ENCODE data around the gene MTTP. TPM values are rescaled to one million over a fixed set of nuclear protein-coding genes. Genes with fewer than 3 reads are reported as not detected.

Gene MTTP
- polyA plus RNA-seq, 4 donors = 108 to 429 (median 220) TPM

- Histone ChIP-seq H3K4me3 (ENCODE audit: low read depth in 1 of 3, low read length in 3 of 3) (no peak overlapping the region), H3K4me1 (ENCODE audit: control insufficient read depth in 3 of 3, insufficient read depth in 2 of 3, low read depth in 1 of 3, low read length in 2 of 3) (no peaks in the 10 kb centered on the region), H3K27ac (ENCODE audit: low read depth in 1 of 3, low read length in 2 of 3) (no peak overlapping the region), H3K27me3 (ENCODE audit: control insufficient read depth in 3 of 3, insufficient read depth in 3 of 3, low read length in 3 of 3) (peaks cover 0 to 2% (median 0%) of the 10 kb centered on the region in 3 donors), H3K36me3 (ENCODE audit: control insufficient read depth in 3 of 3, insufficient read depth in 2 of 3, low read depth in 1 of 3, low read length in 3 of 3) (no peaks in the 10 kb centered on the region), H3K9me3 (ENCODE audit: control insufficient read depth in 2 of 2, insufficient read depth in 1 of 2, low read depth in 1 of 2, low read length in 1 of 2) (no peaks in the 10 kb centered on the region)
- DNase-seq = no peak
- WGBS, 3 donors = 79% methylated on average over 15 of the region's 15 CpGs
- FAIRE-seq = no peak
These were observed 79.7 kb downstream of the MTTP start for GRCh38 chr4:99654361-99654761.

GRCh38 chr4:99655308-99656081, 80.9 kb downstream of the MTTP start:
- DNase-seq (no peak), FAIRE-seq (no peak)
- Histone ChIP-seq H3K4me3 (ENCODE audit: low read depth in 1 of 3, low read length in 3 of 3) (no peak overlapping the region), H3K4me1 (ENCODE audit: control insufficient read depth in 3 of 3, insufficient read depth in 2 of 3, low read depth in 1 of 3, low read length in 2 of 3) (no peaks in the 10 kb centered on the region), H3K9me3 (ENCODE audit: control insufficient read depth in 2 of 2, insufficient read depth in 1 of 2, low read depth in 1 of 2, low read length in 1 of 2) (no peaks in the 10 kb centered on the region), H3K27me3 (ENCODE audit: control insufficient read depth in 3 of 3, insufficient read depth in 3 of 3, low read length in 3 of 3) (peaks cover 0 to 2% (median 0%) of the 10 kb centered on the region in 3 donors), H3K36me3 (ENCODE audit: control insufficient read depth in 3 of 3, insufficient read depth in 2 of 3, low read depth in 1 of 3, low read length in 3 of 3) (no peaks in the 10 kb centered on the region), H3K27ac (ENCODE audit: low read depth in 1 of 3, low read length in 2 of 3) (no peak overlapping the region)
- 75 to 86% (median 84%) methylated on average over 9 of the region's 9 CpGs for WGBS, 3 donors

- Histone ChIP-seq H3K27me3 (ENCODE audit: control insufficient read depth in 3 of 3, insufficient read depth in 3 of 3, low read length in 3 of 3) (peaks cover 0 to 2% (median 0%) of the 10 kb centered on the region in 3 donors), H3K4me1 (ENCODE audit: control insufficient read depth in 3 of 3, insufficient read depth in 2 of 3, low read depth in 1 of 3, low read length in 2 of 3) (no peaks in the 10 kb centered on the region), H3K36me3 (ENCODE audit: control insufficient read depth in 3 of 3, insufficient read depth in 2 of 3, low read depth in 1 of 3, low read length in 3 of 3) (no peaks in the 10 kb centered on the region), H3K27ac (ENCODE audit: low read depth in 1 of 3, low read length in 2 of 3) (no peak within 1 kb of the TSS), H3K9me3 (ENCODE audit: control insufficient read depth in 2 of 2, insufficient read depth in 1 of 2, low read depth in 1 of 2, low read length in 1 of 2) (no peaks in the 10 kb centered on the region), H3K4me3 (ENCODE audit: low read depth in 1 of 3, low read length in 3 of 3) (no peak within 1 kb of the TSS)
- FAIRE-seq (no peak), DNase-seq (peak in 1 of 2 donors; percentile 6)
- WGBS, 3 donors = 79 to 90% (median 81%) methylated on average over 1 of the region's 1 CpG
These were observed 83.2 kb downstream of the MTTP start, which contains the start of gene C4orf54 for GRCh38 chr4:99657798-99658197. Gene C4orf54 (minus strand): TSS chr4:99657828. CDS start chr4:99654648, 3,180 bp downstream.

- no peak overlapping the region for H3K4me3 ChIP-seq (ENCODE audit: low read depth in 1 of 3, low read length in 3 of 3)
- 81 to 90% (median 88%) methylated on average over 4 of the region's 4 CpGs for WGBS, 3 donors
- peaks cover 0 to 2% (median 0%) of the 10 kb centered on the region in 3 donors for H3K27me3 ChIP-seq (ENCODE audit: control insufficient read depth in 3 of 3, insufficient read depth in 3 of 3, low read length in 3 of 3)
- FAIRE-seq = no peak
- H3K9me3 ChIP-seq (ENCODE audit: control insufficient read depth in 2 of 2, insufficient read depth in 1 of 2, low read depth in 1 of 2, low read length in 1 of 2) = no peaks in the 10 kb centered on the region
- H3K36me3 ChIP-seq (ENCODE audit: control insufficient read depth in 3 of 3, insufficient read depth in 2 of 3, low read depth in 1 of 3, low read length in 3 of 3) = no peaks in the 10 kb centered on the region
- no peaks in the 10 kb centered on the region for H3K4me1 ChIP-seq (ENCODE audit: control insufficient read depth in 3 of 3, insufficient read depth in 2 of 3, low read depth in 1 of 3, low read length in 2 of 3)
- H3K27ac ChIP-seq (ENCODE audit: low read depth in 1 of 3, low read length in 2 of 3) = no peak overlapping the region
- DNase-seq = no peak
These were observed 84.0 kb downstream of the MTTP start for GRCh38 chr4:99658666-99659065.

- 84 to 88% (median 84%) methylated on average over 5 of the region's 5 CpGs for WGBS, 3 donors
- no peak for DNase-seq
- no peaks in the 10 kb centered on the region for H3K36me3 ChIP-seq (ENCODE audit: control insufficient read depth in 3 of 3, insufficient read depth in 2 of 3, low read depth in 1 of 3, low read length in 3 of 3)
- no peak overlapping the region for H3K4me3 ChIP-seq (ENCODE audit: low read depth in 1 of 3, low read length in 3 of 3)
- H3K4me1 ChIP-seq (ENCODE audit: control insufficient read depth in 3 of 3, insufficient read depth in 2 of 3, low read depth in 1 of 3, low read length in 2 of 3) = no peaks in the 10 kb centered on the region
- no peaks in the 10 kb centered on the region for H3K27me3 ChIP-seq (ENCODE audit: control insufficient read depth in 3 of 3, insufficient read depth in 3 of 3, low read length in 3 of 3)
- no peak overlapping the region for H3K27ac ChIP-seq (ENCODE audit: low read depth in 1 of 3, low read length in 2 of 3)
- no peak for FAIRE-seq
- no peaks in the 10 kb centered on the region for H3K9me3 ChIP-seq (ENCODE audit: control insufficient read depth in 2 of 2, insufficient read depth in 1 of 2, low read depth in 1 of 2, low read length in 1 of 2)
These were observed 87.3 kb downstream of the MTTP start for GRCh38 chr4:99661907-99662306.

- FAIRE-seq = no peak
- no peaks in the 10 kb centered on the region for H3K27me3 ChIP-seq (ENCODE audit: control insufficient read depth in 3 of 3, insufficient read depth in 3 of 3, low read length in 3 of 3)
- no peak overlapping the region for H3K4me3 ChIP-seq (ENCODE audit: low read depth in 1 of 3, low read length in 3 of 3)
- H3K9me3 ChIP-seq (ENCODE audit: control insufficient read depth in 2 of 2, insufficient read depth in 1 of 2, low read depth in 1 of 2, low read length in 1 of 2) = no peaks in the 10 kb centered on the region
- DNase-seq = no peak
- no peaks in the 10 kb centered on the region for H3K4me1 ChIP-seq (ENCODE audit: control insufficient read depth in 3 of 3, insufficient read depth in 2 of 3, low read depth in 1 of 3, low read length in 2 of 3)
- H3K36me3 ChIP-seq (ENCODE audit: control insufficient read depth in 3 of 3, insufficient read depth in 2 of 3, low read depth in 1 of 3, low read length in 3 of 3) = no peaks in the 10 kb centered on the region
- H3K27ac ChIP-seq (ENCODE audit: low read depth in 1 of 3, low read length in 2 of 3) = no peak overlapping the region
These were observed 90.1 kb downstream of the MTTP start for GRCh38 chr4:99664716-99665115.

- FAIRE-seq = no peak
These were observed 91.4 kb downstream of the MTTP start for GRCh38 chr4:99665983-99666382.

GRCh38 chr4:99668472-99668871, 93.8 kb downstream of the MTTP start:
- FAIRE-seq (no peak), DNase-seq (no peak)
- Histone ChIP-seq H3K4me3 (ENCODE audit: low read depth in 1 of 3, low read length in 3 of 3) (no peak overlapping the region), H3K36me3 (ENCODE audit: control insufficient read depth in 3 of 3, insufficient read depth in 2 of 3, low read depth in 1 of 3, low read length in 3 of 3) (no peaks in the 10 kb centered on the region), H3K9me3 (ENCODE audit: control insufficient read depth in 2 of 2, insufficient read depth in 1 of 2, low read depth in 1 of 2, low read length in 1 of 2) (peaks cover 0 to 9% of the 10 kb centered on the region in 2 donors), H3K27ac (ENCODE audit: low read depth in 1 of 3, low read length in 2 of 3) (no peak overlapping the region), H3K4me1 (ENCODE audit: control insufficient read depth in 3 of 3, insufficient read depth in 2 of 3, low read depth in 1 of 3, low read length in 2 of 3) (no peaks in the 10 kb centered on the region), H3K27me3 (ENCODE audit: control insufficient read depth in 3 of 3, insufficient read depth in 3 of 3, low read length in 3 of 3) (no peaks in the 10 kb centered on the region)
- WGBS, 3 donors = 84 to 89% (median 87%) methylated on average over 1 of the region's 1 CpG

More at GRCh38 chr4:99665983-99666382, 91.4 kb downstream of the MTTP start:
- Histone ChIP-seq H3K27ac (ENCODE audit: low read depth in 1 of 3, low read length in 2 of 3) (no peak overlapping the region), H3K27me3 (ENCODE audit: control insufficient read depth in 3 of 3, insufficient read depth in 3 of 3, low read length in 3 of 3) (no peaks in the 10 kb centered on the region), H3K36me3 (ENCODE audit: control insufficient read depth in 3 of 3, insufficient read depth in 2 of 3, low read depth in 1 of 3, low read length in 3 of 3) (no peaks in the 10 kb centered on the region), H3K4me3 (ENCODE audit: low read depth in 1 of 3, low read length in 3 of 3) (no peak overlapping the region), H3K4me1 (ENCODE audit: control insufficient read depth in 3 of 3, insufficient read depth in 2 of 3, low read depth in 1 of 3, low read length in 2 of 3) (no peaks in the 10 kb centered on the region), H3K9me3 (ENCODE audit: control insufficient read depth in 2 of 2, insufficient read depth in 1 of 2, low read depth in 1 of 2, low read length in 1 of 2) (peaks cover 0 to 1% of the 10 kb centered on the region in 2 donors)
- 59 to 81% (median 81%) methylated on average over 1 of the region's 1 CpG for WGBS, 3 donors
- no peak for DNase-seq

GRCh38 chr4:99669084-99669483, 94.5 kb downstream of the MTTP start:
- no peaks in the 10 kb centered on the region for H3K27me3 ChIP-seq (ENCODE audit: control insufficient read depth in 3 of 3, insufficient read depth in 3 of 3, low read length in 3 of 3)
- 91 to 98% (median 94%) methylated on average over 1 of the region's 1 CpG for WGBS, 3 donors
- no peak for FAIRE-seq
- H3K4me1 ChIP-seq (ENCODE audit: control insufficient read depth in 3 of 3, insufficient read depth in 2 of 3, low read depth in 1 of 3, low read length in 2 of 3) = no peaks in the 10 kb centered on the region
- H3K9me3 ChIP-seq (ENCODE audit: control insufficient read depth in 2 of 2, insufficient read depth in 1 of 2, low read depth in 1 of 2, low read length in 1 of 2) = peaks cover 0 to 9% of the 10 kb centered on the region in 2 donors
- H3K27ac ChIP-seq (ENCODE audit: low read depth in 1 of 3, low read length in 2 of 3) = no peak overlapping the region
- no peak overlapping the region for H3K4me3 ChIP-seq (ENCODE audit: low read depth in 1 of 3, low read length in 3 of 3)
- H3K36me3 ChIP-seq (ENCODE audit: control insufficient read depth in 3 of 3, insufficient read depth in 2 of 3, low read depth in 1 of 3, low read length in 3 of 3) = no peaks in the 10 kb centered on the region
- DNase-seq = no peak
